Glomerular endothelial cell (primary cell): ENCODE results near the gene LBX2. TPM values are rescaled to one million over a fixed set of nuclear protein-coding genes. Genes with fewer than 3 reads are reported as not detected.
A peak's percentile ranks its signal among the peaks of the same experiment; 100 is the strongest.

Source experiments
- DNase-seq: peaks from one replicate; pipeline ENCODE4 v3.0.0-alpha.2; 2011; ENCODE audit warnings: low read depth, low spot score; ENCODE audit errors: extremely low read depth
- total RNA-seq: library from RNA; depleted of rRNA; stranded (reverse); fragments of >200 nt; gene quantifications from 2 replicates; pipeline ENCODE4 v1.2.3, GENCODE V29; 2015

Gene LBX2
- total RNA-seq, 1 donor from 2014 or later, result 3.9 TPM

DNA sequence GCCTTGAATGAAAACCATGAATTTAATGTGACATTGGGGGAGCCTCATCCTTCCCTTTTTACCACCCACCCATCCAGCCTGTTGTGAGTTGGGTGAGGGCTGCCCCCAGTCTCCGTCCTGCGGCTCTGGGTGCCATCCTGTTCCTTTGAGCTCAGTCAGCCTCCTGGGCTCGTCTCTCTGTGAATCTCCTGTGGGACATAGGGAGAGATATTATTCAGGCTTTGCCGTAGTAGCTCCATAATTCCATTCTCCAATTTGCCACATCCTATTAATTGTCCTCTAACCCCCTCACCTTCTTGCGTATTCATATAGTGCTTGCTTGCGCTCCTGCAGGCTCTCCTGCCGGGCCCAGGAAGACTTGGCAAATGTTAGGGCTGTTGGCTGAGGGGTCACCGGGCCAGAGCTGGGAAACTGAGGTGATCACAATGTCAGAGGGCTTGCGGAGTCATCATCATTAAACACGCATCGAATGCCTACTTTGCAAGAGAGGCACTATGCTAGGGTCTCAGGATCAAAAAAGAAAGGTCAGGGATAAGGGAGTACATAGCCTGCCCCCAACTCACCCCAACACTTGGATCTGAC lies 27.3 kb upstream of the LBX2 start:
- DNase-seq, result no peak

DNA sequence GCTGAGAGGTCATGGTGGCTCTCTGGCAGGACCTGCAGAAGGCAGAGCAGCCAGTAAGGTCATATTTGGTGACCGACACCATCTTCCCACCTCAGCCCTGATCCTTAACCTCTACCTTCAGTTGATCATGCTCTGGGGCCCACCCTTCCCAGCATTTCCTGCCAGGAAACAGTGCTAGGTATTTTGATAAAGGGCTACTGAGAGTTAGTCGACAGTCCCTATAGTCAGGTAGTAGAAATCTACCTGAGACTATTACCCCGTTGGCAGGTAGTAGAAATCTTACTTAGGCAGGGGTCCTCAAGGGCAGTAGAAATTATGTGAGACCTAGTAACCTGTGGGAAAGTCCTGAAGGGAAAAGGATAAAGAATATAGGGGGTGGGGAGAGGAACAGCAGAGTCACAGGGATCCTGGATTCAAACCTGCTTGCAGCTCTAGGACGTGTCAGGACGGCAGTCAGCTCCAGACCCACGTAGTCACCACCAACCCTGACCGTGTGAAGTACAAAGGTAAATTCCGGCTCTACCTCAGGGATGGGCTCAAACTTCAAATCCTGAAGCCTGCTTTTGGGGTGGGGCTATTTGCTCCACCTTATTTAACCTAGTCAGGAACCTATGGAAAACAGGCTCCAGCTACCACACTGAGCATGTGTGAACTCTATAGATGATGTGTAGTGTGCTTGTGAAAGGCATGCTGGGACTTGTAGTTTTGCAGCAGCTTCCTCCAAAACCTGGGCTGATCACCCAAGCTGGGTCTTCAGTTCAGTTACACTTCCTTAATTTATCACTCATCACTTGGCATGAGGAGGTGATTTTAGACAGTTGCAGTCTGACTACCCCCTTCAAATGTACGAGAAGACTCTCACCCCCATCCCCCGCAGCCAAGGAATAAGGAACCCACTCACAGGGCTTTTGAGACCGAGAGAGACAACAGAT lies 26.6 kb upstream of the LBX2 start, which contains the start of gene DQX1:
DQX1 (minus strand) TSS at position 515 of the 932 bp plus-strand sequence; CDS start at position 13, 502 bp downstream.
- DNase-seq, result no peak

DNA sequence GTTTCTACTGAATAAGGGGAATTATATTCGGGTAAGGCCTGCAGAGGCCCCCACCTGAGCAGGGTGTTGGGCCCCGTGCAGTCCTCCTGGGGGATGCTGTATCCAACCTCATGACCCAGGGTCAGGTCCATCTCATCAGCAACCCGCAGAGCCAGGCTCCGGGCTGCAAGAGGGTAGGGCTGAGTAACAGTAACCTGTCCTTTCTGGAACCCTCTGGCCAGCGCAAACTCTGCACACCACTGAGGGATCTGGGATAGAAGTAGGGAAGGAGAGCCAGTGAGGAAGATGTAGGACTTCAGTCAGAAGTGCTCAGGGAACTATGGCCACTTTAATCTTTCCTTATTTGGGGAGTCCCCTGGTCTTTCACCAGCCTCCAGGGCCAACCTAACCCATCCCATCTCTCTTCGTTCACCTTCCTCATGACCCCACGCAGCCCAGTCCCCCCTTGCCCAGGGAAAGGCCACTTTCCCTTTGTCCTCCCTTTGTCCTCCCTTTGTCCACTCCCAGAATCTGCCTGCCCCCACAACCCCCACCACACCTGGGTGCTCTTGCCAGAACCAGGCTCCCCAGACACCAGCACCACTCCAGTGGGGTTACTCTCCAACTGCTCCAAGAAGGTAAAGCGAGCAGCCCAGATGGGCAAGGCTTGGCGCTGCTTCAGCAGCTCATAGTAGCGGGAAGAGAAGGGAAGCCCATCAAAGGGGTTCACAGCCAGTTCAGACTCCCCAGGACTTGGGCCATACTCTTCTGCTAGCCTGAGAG lies 25.7 kb upstream of the LBX2 start:
- no peak for DNase-seq

DNA sequence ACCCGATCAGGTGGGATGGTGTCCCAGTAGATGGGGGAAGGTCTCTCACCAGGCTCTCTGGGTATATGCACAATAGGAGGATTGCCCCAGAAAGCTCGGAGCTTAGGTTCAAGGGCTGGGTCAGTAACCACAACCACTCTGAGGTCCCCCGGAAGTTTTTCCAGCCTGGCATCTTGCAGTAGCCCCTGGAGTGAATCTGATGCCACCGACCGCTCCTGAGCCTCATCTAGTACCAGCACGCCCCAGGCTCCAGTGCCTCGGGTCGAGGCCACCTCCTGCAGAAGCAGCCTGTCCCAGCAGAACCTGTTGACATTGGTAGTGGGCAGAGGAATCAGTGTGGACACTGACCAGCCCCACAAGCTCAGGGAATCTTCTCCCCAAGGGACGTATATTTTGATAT lies 24.6 kb upstream of the LBX2 start:
- no peak for DNase-seq

DNA sequence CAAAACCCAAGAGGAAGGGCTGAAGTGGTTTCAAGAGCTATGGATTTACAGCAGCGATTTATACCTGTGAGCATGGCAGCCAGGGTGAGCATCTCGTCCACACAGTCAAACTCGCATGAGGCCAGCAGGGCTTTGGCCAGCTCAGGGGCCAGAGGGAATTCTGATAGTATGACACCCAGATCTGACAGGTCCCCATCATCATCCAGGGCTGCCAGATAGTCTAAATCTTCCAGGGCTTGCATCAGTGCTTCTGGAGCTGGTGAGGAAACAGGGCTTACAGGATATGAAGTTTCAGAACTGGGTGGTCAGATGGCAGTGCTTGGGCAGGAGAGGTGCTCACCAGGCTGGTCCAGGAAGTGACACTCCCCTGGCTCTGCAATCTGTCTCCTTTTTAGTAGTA lies 23.1 kb upstream of the LBX2 start:
- DNase-seq, result no peak

DNA sequence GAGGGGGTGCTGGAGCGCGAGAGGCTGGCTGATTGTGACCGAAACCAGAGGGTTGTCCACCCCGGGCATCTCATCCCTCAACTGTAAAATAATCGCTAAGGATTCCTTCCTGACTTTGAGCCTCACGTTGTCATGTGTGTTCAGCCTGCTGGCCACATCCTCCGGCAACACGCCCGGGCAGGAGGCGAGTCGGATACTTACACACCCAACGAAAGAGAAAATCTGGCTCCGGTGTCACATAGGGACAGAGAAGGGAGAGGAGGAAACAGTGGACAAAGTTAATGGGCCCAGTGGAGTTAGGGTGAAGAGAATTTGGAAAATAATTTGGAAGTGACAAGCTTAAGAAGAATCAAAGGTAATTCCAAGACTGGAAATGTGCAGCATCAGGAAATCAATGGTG lies 17.2 kb upstream of the LBX2 start:
- DNase-seq, result no peak

DNA sequence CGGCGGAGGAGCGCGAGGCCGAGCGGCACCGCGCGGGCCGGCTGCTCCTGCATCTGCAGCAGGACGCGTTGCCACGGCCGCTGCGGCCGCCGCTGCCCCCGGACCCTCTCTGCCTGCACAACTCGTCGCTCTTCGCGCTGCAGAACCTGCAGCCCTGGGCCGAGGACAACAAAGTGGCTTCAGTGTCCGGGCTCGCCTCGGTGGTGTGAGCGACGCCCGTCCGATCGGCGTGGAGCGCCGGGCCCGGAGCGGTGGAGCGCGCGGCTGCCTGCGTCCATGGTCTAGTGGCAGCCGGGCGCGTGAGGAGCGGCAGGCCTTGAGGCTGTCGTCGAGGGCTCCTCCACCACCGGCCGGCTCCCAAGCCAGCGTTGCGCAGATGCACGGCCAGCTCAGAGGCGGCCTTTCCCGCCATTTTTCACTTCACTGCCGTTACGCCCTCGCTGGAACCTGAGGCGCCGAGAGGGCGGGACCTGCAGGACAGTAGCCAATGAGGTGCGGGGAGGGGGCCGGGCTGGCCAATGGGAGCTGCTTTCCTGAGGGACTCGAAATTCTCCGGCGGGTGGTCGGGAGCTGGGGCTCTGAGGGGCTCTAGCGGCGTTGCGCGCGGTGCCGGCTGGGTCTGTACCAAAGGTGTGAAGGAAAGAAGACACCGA lies 16.7 kb upstream of the LBX2 start:
- no peak for DNase-seq

DNA sequence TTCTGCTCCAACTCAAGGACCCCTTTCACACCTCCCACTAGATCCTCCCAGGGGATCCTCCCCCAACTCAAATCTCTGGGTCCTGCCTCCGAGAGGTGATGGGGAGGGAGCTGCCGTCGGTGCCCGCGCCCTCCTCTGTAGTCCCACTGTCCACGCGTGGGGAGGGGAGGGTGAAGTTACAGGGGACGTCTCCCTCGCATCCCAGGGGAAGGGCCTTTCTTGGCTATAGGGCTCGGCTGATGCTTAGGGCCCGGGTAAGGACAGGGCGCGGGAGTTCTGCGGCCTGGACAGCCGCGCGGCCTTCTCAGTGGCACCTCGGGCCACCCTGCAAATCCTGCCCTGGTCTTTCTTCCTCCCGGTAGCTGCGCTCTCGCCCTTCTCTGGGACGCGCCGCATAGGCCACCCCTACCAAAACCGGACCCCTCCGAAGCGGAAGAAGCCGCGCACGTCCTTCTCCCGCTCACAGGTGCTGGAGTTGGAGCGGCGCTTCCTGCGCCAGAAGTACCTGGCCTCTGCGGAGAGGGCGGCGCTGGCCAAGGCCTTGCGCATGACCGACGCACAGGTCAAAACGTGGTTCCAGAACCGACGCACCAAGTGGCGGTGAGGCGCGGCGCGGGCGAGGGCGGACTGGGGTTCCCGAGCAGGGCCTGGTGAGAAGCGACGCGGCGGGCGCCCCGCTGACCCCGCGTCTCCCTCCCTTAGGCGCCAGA lies 16.0 kb upstream of the LBX2 start:
- DNase-seq, result no peak

DNA sequence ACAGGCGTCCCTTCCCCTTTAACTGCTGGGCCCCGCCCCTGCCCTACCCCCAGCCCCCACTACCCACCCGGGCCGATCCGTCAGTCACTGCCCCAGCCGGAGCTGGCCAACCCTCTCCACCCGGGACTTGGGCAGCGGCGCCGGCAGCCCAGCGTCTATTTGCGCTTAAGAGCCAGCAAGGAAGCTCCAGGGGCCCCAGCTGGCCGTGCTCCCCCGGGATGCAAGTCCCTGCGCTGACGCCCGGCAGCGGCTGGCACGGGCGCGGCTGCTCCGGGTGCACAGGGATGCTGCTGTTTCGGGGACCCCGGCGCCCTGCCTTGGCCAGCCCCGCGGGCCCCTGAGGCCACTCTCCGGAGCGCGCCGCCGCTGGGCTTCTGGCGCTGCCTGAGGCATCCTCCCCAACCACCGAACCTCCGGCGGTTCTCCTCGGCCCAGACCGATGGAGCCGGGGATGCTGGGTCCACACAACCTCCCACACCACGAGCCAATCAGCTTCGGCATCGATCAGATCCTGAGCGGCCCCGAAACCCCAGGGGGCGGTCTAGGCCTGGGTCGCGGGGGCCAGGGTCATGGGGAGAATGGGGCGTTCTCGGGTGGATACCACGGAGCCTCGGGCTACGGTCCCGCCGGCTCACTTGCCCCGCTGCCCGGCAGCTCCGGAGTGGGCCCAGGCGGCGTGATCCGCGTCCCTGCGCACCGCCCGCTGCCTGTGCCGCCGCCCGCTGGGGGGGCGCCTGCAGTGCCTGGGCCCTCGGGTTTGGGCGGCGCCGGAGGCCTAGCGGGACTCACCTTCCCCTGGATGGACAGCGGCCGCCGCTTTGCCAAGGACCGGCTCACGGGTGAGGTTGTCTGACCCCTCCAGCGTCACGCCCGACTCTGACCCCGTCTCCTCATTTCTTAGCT lies 15.2 kb upstream of the LBX2 start, which contains the start of gene TLX2:
TLX2 (plus strand) TSS at position 83 of the 903 bp plus-strand sequence; CDS start at position 440, 357 bp downstream.
- no peak for DNase-seq

DNA sequence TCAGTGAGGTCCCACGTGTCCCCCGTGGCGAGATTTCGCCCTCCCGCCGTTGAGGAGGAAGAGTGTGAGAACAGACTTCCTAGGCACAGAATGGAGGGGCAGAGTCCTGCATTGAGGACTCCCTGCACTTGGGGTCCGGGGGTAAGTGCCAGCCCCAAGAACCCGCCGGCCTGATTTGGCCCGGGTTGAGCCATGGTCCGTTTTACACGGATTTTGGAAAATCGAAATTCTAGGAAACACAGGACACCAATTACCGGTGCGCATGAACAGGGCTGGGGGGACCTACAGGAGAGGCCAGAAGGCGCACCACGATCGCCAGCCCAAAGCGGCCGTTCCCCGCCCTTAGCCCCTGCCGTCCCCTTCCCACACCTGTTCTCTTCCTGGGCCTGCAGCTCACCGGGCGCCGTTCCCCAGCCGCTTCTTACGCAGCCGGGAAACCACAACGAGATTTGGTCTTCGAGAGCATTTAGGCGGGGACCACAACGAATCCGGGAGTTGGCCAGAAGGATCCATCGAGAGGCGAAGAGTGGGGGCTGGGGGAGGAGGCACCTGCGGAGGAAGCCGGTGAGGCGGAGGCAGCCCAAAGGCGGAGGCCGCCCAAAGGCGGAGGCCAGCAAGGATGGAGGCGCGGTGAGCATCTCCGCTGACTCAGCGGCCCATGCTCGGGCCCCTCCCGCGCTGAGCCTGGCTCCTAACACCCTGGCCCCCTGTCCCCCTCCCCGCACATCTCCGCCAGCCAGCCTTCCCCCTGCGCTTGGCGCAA lies 14.4 kb upstream of the LBX2 start:
- DNase-seq, result no peak

DNA sequence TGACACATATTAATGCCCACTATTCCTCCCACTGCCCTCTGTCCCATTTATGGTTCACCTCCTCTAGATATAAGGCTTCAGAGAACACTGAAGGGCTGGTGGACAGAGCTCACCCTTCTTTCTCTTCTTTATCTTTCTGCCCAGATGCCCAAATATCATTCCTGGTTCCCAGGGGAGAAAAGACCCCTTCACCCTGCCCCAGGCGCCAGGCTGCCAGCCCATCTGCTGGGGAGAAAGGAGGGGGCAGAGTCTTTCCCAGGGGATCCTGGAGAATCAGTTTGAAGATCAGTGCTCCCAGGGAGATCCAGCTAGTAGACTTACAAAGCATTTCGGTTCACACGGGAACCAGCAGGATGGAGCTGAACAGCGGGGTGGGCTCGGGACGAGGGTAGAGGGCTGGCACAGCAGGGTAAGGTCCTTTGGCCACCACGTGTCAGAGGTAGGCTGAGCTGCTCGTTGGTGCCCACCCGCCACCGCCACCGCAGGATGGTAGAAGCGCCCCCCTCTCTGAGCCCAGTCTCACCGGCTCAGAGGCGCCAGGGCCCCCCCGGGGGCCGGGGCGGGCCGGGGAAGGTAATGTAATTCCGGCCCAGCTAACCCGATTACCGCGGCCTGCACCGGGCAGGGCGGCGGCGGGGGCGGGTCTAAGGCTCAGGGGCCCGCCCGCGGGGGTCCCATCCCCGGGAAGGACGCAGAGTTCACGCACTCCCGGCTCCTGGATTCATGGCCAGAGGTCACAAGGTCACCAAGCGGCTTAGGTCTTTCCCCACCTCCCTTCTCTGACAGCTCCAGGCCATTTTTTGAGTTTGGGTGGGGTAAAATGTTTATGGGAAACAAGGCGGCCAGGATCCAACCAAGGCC lies 13.6 kb upstream of the LBX2 start:
- DNase-seq, result no peak

DNA sequence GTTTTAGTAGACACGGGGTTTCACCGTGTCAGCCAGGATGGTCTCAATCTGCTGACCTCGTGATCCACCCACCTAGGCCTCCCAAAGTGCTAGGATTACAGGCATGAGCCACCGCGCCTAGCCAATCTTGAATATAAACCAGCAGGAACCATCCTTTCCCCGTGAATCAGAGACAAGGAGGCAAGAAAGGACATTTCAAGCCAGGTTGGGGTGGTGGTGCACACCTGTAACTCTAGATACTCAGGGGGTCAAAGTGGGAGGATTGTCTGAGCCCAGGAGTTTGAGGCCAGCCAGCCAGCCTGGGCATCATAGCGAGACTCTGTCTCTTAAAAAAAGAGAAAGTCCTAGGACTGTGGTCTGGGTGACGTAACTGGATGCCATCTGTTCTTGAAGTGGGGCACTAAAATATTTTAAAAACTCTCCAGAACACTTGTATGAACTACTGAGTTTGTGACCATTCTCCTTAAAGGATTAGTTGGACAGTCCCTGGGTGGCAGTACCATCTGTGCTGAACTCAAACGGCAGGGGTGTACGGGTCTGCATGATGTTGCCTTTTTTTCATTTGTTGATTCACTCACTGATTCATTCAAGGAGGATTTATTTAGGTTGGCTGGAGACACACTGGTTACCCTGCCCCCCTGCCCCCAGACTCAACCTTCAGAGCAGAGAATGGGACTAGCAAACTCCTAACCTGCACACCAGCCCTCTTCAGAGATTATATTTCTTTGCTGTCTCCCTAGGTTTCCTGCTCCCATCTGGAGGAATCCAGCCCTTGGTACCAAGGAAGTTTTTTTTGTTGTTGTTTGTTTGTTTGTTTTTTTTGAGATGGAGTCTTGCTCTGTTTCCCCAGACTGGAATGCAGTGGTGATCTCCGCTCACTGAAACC lies 11.9 kb upstream of the LBX2 start:
- no peak for DNase-seq

DNA sequence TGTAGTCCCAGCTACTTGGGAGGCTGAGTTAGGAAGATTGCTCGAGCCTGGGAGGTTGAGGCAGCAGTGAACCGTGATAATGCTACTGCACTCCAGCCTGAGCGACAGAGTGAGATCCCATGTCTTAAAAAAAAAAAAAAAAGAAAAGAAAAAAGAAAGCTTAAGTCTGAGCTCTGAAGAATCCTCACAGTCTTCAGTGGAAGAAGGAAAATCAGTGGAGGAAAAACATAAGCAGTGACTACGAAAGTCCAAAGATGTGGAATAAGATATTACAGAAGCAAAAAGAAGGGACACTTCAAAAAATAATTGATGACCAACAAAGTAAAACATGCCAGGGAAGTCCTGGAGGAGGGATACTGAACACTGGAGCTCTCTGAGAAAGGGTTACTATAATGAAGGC lies 10.9 kb upstream of the LBX2 start:
- no peak for DNase-seq

DNA sequence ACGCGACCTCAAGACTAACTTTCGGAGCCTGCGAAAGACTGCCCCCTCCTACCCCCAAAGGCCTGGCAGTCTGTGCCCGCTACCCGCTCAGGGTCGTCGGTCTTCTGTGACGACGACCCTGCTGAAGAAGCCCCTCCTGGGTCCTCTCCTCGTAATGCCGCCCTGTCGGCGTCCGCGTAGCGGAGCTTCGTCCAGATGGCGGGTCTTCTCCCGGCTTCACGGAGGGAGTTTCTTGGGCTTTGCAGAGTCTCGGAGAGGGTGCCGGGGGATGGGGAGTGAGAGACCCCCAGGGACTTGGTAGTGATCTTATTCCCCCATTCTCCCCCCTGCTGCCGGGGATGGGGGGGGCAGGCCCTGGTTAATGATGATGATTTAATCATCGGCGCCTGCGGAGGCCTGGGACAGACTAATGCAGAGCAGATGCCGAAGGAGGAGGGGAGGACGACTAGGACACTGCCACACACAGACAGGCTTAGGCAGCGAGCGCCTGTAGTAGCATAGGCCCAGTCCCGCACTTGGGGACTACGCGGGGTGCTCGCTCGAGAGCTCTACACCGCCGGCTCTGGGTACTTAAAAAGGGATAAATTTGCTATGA lies 8.6 kb upstream of the LBX2 start:
- DNase-seq, result no peak

DNA sequence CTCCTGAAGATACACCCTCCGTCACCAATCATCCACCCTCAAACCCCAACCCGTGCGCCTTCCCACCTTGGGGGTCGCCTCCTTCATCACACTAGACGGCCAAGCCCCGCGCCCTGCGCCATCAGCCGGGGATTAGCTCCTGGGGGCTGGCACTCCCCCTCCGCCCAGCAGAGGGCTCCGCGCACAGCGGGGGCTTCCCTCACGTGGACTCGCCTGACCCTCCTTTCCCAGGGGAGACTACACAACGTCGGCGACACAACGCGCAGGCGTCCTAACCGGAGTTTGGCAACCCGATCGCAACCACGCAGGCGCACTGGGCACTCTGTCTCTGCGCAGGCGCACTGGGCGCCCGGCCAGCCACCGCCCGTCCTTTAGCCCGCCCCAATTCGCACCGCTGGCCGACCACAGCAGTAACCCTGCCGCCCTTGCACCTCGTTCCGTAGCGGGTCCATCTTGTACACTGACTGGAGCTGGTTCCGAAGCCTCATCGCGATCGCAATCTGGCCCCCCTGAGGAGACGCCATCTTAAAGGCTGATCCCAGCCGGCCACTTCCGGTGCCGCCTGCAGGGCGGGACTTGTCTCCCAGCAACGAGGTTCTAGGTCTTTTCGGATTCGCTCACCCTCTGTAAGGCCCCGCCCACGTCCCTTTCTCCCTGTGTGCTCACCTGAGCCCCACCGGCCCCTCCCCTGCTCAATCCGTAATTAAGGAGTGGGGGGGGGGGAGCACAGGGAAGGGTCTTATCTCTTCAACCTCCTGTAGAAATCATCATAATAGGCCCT lies 7.9 kb upstream of the LBX2 start, which contains the start of gene PCGF1:
PCGF1 (minus strand) TSS at position 551 of the 781 bp plus-strand sequence; CDS start at position 524, 27 bp downstream.
- peak; percentile 83 for DNase-seq
